Measurements from ENCODE around the gene KPNA4. TPM values are rescaled to one million over a fixed set of nuclear protein-coding genes. Genes with fewer than 3 reads are reported as not detected.

KPNA4 gene
- total and polyA plus RNA-seq, 2 donors (not counting 3 experiments of a cell fraction or from before 2014, with no cell fraction given): 12.2 to 70.1 TPM

GRCh38 chr3:160562952-160563351 is 2.4 kb downstream of the KPNA4 start:
- CTCF ChIA-PET: interaction anchor here (1.0 kb wide), 1 partner anchor 125 kb away, joined by 3 read pairs; no protein-coding TSS in a partner anchor
- dilution Hi-C loops (cut with MboI; ENCODE audit: extremely low pct_ligation_motif_present, low sequenced_read_pairs) (no loop called here), intact Hi-C loops (cut with micrococcal nuclease) (loop anchor here (10.0 kb wide), 2 partner anchors 688 to 798 kb away; no protein-coding TSS in a partner anchor)
- peaks cover 3% of the 10 kb centered on the region for H3K9me1 ChIP-seq (replicated peaks; ENCODE audit: control insufficient read depth, extremely low read depth, insufficient read depth, low read length)
- no peaks in the 10 kb centered on the region for H3K36me3 ChIP-seq (ENCODE audit: control insufficient read depth in 2 of 2, extremely low read depth in 1 of 2, insufficient read depth in 2 of 2, low read length in 2 of 2)
- H3K4me3 ChIP-seq (replicated peaks in 1 of 3; ENCODE audit: insufficient read depth in 1 of 3, low read depth in 1 of 3, low read length in 3 of 3): peak overlapping the region in 2 of 3 experiments; percentile 8 to 94
- no peaks in the 10 kb centered on the region for H3K27me3 ChIP-seq (ENCODE audit: control insufficient read depth in 2 of 2, insufficient read depth in 2 of 2, low read length in 2 of 2)
- no peak overlapping the region for H3K9ac ChIP-seq (replicated peaks; ENCODE audit: extremely low read depth, insufficient read depth, low read length)
- H3K9me3 ChIP-seq (replicated peaks; ENCODE audit: control insufficient read depth, insufficient read depth, low read length): no peaks in the 10 kb centered on the region
- TF ChIP-seq POLR2AphosphoS5 (IDR thresholded peaks at IDR 0.05; ENCODE audit: insufficient read depth, low read depth, low read length) (no peak), EZH2 (IDR thresholded peaks at IDR 0.05; ENCODE audit: borderline replicate concordance, low read depth, low read length, severe bottlenecking) (no peak), POLR2A (IDR thresholded peaks at IDR 0.05; ENCODE audit: low read depth, low read length) (no peak), MYC (IDR thresholded peaks at IDR 0.05; ENCODE audit: low read depth, low read length) (no peak), JUN (IDR thresholded peaks at IDR 0.05; ENCODE audit: borderline replicate concordance, insufficient read depth, insufficient read length, low read depth) (no peak), FOS (IDR thresholded peaks at IDR 0.05; ENCODE audit: borderline replicate concordance, insufficient read depth, low read length) (no peak), GATA2 (IDR thresholded peaks at IDR 0.05; ENCODE audit: insufficient read depth, insufficient read length, low read depth, low read length) (no peak)
- TF ChIP-seq, protein P1, sequence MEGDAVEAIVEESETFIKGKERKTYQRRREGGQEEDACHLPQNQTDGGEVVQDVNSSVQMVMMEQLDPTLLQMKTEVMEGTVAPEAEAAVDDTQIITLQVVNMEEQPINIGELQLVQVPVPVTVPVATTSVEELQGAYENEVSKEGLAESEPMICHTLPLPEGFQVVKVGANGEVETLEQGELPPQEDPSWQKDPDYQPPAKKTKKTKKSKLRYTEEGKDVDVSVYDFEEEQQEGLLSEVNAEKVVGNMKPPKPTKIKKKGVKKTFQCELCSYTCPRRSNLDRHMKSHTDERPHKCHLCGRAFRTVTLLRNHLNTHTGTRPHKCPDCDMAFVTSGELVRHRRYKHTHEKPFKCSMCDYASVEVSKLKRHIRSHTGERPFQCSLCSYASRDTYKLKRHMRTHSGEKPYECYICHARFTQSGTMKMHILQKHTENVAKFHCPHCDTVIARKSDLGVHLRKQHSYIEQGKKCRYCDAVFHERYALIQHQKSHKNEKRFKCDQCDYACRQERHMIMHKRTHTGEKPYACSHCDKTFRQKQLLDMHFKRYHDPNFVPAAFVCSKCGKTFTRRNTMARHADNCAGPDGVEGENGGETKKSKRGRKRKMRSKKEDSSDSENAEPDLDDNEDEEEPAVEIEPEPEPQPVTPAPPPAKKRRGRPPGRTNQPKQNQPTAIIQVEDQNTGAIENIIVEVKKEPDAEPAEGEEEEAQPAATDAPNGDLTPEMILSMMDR (IDR thresholded peaks at IDR 0.05; ENCODE audit: extremely low read depth in 1 of 2, insufficient read depth in 1 of 2, low read depth in 1 of 2, low read length in 2 of 2): no peak
- TF ChIP-seq, protein P2, sequence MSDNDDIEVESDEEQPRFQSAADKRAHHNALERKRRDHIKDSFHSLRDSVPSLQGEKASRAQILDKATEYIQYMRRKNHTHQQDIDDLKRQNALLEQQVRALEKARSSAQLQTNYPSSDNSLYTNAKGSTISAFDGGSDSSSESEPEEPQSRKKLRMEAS (IDR thresholded peaks at IDR 0.05; ENCODE audit: insufficient read depth, insufficient read length): no peak
- H2AFZ ChIP-seq (ENCODE audit: low read depth, low read length): no peak overlapping the region
- peaks cover 74% of the 10 kb centered on the region for H3K79me2 ChIP-seq (ENCODE audit: control insufficient read depth, insufficient read depth, low read length)
- POLR2A ChIA-PET: no interaction called here
- H3K4me2 ChIP-seq (ENCODE audit: insufficient read depth, low read length): peak overlapping the region; percentile 98
- no peak for DNase-seq (ENCODE audit: low read depth, low spot score)
- H4K20me1 ChIP-seq (replicated peaks; ENCODE audit: control insufficient read depth, extremely low read depth, insufficient read depth, low read length): peaks cover 34% of the 10 kb centered on the region
- no peak for FAIRE-seq
- BruUV-seq (replicated peaks): no TSS peak
- no peak overlapping the region for H3K27ac ChIP-seq (ENCODE audit: insufficient read depth, low read depth, low read length)
- H3K4me1 ChIP-seq (ENCODE audit: control insufficient read depth, extremely low read depth, insufficient read depth, low read length): peaks cover 53% of the 10 kb centered on the region
